LHCN-M2 (cell line): Measurements from ENCODE around the gene SLC45A1. TPM values are rescaled to one million over a fixed set of nuclear protein-coding genes. Genes with fewer than 3 reads are reported as not detected.

Source experiments
- DNase-seq: peaks from one replicate; pipeline ENCODE4 v3.0.0-alpha.2; 2012; ENCODE audit warnings: low read depth
- total RNA-seq: library from RNA; depleted of rRNA; stranded (reverse); fragments of >200 nt; gene quantifications from 2 replicates; pipeline ENCODE4 v1.2.3, GENCODE V29; 2014

Gene SLC45A1
- total RNA-seq, 1 experiment from 2014 or later: 4.2 TPM

DNA sequence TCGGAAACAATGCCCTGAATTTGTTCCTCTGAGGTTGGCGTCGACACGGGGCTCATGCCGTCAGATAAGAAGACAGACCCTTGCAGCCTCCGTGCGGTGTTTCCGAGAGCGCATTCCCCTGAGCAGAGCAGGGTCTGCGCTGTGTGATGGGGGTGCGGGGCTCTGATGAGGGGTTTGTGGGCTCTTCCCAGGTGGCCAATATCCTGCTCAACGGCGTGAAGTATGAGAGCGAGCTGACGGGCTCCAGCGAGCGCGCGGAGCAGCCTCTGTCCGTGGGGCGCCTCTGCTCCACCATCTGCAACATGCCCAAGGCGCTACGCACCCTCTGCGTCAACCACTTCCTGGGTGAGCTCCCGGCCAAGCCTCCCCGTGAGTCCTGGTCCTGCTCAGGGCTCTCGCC is 17.3 kb downstream of the SLC45A1 start:
- DNase-seq: no peak

DNA sequence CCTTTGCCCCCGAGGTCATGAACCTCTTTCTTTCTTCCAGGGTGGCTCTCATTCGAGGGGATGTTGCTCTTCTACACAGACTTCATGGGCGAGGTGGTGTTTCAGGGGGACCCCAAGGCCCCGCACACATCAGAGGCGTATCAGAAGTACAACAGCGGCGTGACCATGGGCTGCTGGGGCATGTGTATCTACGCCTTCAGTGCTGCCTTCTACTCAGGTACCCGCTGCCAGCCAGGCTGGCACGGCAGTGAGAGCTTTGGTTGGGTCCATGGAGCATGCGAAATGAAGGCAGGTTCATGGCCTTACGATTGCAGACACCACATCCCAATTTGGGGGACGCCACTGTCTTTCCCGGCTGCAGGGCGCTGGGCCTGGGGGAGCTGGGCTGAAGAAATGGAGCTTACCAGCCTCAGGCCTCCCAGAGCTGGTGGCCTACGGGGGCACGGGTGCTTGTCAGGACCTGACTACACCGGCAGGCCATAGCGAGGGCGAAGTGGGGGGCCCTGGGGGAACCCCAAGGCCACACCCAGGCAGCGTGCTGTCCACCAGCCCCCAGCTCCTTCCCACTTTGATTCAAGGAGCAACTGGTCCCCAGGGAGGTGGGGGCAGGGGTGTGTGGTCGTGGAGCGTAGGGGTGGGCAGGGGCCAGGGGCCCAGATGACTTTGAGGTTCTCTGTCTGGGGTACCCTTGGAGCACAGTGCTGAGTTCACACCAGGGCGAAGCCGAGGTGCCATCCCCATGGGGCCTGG is 20.0 kb downstream of the SLC45A1 start:
- DNase-seq: no peak

DNA sequence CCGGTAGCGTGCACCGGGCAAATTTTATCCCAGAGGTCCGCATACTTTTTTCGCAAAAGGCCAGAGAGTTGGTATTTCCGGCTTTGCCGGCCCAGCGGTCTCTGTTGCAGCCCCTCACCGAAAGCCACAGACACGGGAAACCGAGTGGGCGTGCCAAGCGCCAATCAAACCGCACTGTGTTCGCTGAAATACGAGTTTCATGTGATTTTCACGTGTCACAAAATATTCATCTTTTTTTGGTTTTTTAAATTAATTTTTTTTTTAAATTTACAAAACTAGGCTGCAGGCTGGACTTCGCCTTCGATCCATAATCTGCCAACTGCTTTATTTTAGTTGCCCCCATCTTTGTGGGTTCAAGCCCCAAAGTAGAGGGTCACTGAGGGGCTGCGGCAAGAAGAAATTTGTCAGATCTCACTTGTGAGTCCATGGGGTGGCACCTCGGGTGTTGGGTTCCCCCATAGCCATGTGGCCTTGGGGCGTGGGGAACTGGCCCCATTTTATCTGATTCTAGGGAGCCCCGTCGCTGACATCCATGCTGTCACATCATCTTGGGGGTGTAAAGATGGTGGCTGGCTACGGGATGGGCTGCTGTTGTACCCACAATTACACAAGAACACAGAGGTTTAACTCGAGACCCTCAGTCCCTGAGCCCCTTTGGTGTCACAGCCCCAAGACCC is 20.8 kb downstream of the SLC45A1 start:
- DNase-seq: no peak

DNA sequence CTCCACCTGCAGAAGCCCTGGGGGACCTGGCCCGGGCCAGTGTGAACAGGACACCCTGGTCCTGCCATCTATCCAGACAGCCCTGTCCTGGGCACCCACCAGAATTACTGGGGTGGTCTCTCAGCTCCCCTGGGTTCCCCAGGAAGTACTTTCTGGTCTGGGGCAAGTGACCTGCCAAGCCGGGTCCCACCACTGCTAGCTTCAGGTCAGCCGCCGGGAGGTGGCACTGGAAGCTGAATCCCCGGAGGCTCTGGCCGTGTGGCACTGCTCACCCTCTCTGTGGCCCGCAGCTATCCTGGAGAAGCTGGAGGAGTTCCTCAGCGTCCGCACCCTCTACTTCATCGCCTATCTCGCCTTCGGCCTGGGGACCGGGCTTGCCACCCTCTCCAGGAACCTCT is 21.3 kb downstream of the SLC45A1 start:
- no peak for DNase-seq

DNA sequence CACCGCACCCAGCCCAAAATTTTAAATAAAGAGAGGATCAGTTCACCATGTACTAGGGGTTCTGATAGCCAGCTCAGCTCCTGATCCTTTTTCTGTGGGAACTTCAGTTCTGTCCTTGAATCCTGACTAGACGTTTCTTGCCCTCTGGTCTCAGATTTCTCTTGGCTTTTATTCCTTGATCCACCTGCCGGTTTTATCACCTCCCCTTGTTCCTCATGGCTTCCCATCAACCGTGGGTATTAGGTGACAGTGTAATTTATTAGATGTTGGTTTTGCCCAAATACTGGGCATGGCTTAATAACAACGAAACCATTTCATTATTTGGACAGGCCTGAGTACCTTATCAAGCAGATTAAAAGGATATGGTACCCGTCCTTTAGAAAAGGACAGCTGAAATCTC is 22.5 kb downstream of the SLC45A1 start:
- no peak for DNase-seq

DNA sequence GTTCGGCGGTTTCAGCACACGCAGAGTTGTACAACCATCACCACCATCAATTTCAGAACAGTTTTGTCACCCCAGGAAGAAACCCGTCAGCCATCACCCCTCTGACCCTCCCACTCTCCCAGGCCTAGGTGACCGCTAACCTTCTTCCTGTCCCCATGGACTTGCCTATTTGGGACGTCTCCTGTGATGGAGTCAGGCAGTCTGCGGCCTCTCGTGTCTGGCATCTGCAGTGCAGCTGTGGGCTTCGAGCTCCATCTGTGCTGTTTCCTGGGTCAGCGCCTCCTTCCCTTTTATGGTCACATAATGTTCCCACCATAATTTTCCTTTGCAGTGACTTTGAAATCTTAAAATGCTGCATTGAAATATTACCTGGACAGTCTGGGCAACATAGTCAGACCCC is 24.4 kb downstream of the SLC45A1 start:
- DNase-seq: no peak

DNA sequence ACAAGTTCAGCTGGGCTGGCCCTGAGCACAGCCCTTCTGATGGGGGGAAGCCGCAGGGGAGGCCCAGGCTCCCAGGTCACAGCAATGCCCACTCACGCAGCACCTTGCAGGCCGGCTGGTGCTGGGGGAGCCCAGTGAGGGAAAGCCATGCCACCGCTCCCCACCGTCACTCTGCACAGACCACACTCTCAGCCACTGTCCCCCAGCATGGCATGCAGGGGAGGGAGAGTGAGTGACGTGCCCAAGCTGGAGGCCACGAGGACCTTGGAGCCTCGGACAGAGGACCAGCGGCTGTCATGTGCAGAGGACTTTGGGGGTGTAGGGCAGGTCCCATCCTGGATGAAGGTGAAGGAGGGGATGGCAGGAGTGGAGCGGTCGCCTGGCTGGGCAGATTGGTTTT is 25.1 kb downstream of the SLC45A1 start:
- no peak for DNase-seq

DNA sequence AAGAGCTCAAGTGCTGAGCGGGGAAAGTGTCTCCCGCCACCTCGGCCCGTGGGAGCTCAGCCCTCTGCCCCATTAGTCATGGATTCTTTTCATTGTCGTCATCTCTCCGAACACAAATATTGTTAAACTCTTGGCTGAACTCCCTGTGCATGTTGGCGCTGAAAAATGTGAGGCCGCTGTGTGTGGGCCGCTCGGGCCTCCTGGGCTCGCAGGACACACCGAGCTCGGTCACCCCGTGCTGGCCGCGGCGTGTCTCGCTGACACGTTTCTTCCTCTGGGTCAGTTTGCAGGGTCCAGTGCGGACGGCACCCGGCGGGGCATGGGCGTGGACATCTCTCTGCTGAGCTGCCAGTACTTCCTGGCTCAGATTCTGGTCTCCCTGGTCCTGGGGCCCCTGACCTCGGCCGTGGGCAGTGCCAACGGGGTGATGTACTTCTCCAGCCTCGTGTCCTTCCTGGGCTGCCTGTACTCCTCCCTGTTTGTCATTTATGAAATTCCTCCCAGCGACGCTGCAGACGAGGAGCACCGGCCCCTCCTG is 25.6 kb downstream of the SLC45A1 start:
- peak; percentile 93 for DNase-seq

DNA sequence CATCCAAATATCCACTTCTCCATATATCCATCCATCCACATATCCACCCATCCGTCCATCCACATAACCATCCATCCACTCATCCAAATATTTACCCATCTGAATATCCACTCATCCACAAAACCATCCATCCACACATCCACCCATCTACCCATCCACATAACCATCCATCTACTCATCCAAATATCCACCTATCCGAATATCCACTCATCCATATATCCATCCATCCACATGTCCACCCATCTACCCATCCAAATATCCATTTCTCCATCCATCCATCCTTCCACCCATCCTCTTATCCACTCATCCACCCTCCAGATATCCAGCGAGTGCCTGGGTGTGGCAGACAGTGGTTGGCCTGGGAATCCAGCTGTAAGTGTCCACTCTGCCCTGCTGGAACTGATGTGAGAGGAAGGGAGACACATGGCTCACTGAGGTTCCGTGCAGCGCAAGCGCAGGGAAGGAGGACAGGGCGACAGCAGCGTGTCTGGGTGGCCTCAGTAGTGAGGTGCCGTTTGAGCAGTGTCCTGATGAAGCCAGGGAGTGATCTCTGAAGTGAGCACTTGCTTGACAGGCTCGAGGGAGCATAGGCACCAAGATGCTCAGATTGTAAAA is 27.1 kb downstream of the SLC45A1 start:
- DNase-seq: no peak

DNA sequence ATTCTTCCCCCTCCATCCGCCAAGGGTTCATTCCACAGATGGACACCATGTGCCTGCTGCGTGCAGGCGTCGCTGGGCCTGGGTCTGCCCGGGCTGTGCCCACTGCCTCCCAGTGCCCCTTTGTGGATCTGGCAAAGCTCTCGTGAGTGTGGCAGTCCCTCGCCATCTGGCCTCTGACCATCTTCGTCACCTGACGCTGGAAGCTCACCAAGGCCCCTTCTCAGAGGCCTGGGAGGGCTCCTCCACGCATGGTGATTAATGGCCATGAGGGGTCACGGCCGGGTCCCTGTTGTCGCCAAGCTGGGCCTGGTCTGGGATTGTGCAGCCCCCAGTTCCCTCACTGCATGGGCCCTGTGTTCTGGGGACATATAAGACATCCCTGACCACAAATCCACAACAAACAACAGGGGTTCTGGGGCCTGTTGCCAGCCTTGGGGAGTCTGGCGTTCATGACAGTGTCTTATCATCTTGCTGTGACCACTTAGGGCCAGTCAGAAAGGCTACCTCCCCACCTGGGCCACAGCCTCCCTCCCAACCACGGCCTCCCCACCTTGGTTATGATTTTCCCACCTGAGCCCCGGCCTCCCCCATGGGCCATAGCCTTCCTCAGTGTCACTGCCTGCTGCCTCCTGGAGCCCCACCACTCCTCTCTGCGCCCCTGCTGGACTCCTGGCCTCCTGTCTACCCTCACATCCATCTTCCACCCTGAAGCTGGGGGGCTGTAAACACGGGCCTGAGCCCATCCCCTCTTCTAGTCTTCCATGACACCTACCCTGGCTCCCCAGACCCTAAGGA is 27.9 kb downstream of the SLC45A1 start:
- no peak for DNase-seq

DNA sequence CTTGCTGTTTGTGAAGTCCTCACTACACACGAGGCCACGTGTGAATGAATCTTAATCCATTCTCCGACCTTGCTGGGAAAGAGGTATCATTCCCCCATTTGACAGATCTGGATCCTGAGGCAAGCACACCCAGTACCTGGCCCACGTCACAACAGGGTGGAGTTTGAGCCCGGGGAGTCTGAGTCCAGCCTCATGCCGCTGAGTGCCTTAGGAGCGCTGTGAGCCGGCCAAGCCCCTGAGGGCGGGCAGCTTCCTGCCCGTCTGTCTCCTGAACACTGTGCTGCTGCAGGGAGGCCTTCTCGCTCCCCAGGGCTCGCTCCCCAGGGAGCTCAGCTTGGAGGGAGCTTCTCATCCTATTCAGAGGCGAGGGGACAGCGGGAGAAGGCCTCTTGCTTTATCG is 29.7 kb downstream of the SLC45A1 start:
- no peak for DNase-seq

DNA sequence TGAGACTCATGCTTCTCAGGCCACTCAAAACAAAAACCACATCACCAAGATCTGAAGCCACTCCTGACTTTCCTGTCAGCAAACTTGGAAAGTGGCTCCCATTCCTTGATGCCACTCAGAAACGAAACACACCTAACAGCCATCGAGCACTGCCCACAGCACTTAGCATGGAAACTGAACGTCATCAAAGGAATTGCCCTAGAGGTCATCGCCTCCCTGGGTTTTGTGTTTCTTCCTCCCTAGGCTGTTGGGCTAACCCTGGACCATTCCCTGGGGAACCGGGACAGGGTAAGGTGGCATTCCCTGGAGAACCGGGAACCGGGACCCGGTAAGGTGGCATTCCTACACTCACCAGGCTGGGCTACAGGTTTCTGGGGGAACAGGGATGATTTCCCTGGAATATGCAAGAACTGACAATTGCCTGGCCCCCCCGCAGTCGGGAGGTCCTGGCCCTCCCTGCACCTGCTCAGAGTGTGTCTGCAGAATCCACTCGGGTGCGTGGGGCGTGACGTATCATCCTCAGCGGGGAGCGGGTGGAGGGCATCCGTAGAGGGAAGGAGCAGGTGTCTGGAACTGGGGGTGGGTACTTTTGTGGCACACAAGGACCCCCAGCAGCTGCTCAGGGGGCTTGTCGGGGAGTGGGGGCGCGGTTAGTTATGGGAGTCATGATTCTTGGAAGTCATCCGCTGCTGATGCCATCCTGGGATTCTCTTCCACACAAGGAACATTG is 30.3 kb downstream of the SLC45A1 start:
- DNase-seq: no peak

DNA sequence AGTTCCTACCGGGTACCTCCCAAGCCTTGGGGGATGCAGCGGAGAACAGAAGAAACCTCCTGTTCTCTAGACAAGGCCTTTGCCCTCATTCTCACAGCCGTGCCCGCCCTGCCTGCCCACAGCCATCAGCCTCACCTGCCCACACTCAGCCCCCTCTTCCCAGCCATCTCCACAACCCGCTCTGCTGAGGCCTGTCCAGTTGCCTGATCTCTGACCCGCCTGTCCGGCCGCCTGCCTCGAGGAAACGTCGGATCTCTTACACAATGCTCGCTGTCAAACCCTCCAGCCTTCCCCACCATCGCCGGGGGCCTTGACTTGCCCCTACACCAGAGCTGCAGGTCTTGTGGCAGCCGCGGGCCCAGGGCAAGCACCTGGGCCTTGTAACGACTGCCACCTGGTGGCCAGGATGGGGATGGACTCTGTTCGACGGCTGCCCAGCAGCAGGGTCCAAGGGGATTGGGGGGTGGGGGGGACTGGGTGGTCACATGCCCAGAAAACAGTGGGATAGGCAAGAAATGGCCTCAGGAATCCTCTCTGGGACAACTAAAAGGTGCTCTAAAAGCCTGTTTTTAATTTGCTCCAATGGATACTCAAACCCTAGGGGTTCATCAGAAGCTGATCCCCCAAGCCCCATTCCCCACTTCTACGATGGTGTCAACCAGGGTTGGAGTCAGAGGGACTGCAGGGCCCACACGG is 31.0 kb downstream of the SLC45A1 start:
- peak; percentile 54 for DNase-seq

DNA sequence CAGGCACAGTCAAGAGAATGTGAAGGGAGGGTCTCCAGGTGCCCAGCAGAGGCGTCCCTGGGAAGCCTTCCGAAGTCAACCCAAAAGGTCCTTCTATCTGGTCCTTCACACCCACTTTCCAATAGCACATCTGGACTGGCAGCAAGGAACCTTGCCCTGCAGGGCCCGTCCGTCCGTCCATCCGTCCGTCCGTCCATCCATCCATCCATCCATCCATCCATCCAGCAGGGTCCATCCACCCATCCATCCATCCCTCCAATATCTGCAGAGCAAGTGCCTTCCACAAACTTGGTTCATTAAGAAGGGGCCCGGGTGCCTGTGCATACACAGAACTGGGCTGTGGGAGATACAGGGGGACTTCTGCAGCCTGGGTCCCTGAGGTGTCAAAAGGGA is 31.6 kb downstream of the SLC45A1 start:
- DNase-seq: no peak

DNA sequence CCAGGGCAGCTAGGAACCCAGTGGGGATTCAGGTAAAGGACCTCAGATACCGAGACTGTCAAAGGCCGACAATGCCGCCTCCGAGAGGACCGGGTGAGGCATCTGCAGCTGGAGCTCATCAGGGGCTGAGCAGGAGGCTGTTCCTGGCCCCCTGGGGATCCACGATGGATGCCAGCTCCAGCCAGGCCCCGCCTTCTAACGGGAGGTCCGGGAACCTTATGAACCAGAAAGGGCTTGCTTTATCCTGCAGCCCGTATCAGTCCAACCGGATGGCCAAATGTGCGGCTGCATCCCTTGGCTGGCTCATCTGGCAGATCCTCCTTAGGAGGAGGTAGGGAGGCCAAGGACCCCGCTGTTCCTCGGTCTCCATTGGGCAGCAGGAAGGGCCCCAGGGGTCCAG is 32.0 kb downstream of the SLC45A1 start:
- DNase-seq: no peak

DNA sequence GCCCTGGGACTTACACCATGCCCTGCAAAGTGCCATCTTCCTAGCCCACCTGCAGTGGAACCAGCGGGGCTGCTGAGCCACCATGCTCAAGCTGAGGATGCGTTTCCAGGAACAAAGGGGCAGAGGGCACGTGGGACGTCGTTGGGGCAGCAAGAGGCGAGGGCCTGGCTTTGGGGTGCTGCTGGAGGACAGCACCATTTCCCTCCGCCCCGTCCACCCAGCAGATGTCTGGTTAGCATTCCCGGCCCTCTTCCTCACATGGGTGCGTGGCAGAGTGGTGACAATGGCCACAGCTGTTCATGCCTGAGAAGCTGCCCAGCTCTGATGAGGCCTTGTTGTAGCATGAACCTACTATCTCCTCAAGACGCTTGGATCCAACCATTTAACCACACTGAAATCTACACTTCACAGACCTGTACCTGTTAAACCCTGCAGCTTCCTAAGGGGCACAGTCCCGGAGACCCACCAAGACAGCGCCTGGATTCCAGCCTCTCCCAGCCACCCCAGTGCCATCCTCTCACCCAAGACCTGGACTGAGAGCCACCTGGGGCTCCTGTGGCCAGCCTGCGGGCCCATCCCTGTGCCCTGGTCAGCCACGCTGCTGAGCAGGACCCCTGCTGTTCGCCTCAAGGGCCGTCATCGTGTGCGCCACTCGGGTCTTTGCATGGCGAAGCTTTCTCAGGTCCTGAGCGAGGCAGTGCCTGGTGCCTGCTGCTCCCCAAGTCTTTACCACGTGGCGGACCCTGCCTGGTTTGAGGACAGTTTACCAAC is 33.2 kb downstream of the SLC45A1 start:
- DNase-seq: no peak

DNA sequence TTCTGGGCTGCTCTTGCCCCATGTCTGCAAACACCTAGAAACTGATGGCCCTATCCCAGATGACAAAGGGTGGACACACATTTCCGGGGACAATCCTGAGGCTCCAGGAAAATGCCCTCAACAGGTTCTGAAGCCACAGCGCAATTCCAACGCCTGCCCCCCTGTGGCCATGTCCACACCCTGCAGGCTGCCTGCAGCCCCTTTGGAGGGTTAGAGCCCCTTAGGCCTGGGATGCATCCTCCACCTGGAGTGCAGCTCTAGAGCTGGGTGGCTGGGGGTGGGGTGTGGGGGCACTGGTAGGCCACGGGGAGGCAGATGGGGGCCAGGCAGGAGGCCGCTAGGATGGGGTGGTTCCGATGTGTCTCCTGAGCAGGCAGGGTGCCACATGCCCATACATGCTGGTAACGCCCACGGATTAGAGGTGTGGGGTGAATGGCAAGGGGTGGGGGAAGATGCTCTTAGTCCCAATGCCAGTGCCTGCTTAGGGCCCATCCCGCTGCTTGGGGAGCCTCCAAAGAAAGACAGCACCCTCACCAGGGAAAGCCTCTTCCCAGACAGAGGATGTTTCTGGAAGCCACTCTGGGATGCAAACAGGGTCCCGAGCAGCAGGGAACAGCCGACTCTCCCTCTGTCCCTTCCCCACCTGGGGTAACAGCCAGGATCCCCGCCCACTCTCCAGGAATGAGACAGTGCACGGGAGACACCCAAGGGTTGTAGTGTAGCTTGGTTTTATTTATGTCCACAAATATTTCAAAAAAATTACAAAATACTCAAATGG is 34.0 kb downstream of the SLC45A1 start:
- no peak for DNase-seq

DNA sequence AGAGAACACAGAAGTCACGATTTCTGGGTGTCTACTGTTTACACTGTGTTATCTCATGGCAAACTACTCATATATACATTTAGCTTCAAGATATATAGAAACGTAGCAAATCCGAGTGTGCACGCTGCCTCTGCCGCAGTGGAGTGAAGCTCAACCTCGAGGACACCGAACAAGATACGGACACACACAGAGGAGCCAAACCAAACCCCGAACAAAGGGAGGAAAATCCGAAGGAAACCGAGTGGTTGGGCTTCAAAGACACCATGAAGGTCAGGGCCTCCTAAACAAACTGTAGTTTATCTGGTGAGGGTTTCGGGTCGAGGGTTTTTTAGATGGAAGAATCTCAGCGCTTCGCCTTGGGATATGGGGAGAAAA is 34.5 kb downstream of the SLC45A1 start:
- DNase-seq: no peak
